GM21619 (cell line): ENCODE measurements around the gene INPP5E.
"Not testable (repeated sequence)": the region's sequence is repeated elsewhere in the genome, so short reads cannot be mapped to it uniquely, and the experiment has no call there.

Source experiments
- ATAC-seq: cut with Tn5 transposase; IDR thresholded peaks from one replicate; pipeline ENCODE4 v1.9.1; 2021; ENCODE audit not compliant: unreplicated experiment

The INPP5E gene

DNA sequence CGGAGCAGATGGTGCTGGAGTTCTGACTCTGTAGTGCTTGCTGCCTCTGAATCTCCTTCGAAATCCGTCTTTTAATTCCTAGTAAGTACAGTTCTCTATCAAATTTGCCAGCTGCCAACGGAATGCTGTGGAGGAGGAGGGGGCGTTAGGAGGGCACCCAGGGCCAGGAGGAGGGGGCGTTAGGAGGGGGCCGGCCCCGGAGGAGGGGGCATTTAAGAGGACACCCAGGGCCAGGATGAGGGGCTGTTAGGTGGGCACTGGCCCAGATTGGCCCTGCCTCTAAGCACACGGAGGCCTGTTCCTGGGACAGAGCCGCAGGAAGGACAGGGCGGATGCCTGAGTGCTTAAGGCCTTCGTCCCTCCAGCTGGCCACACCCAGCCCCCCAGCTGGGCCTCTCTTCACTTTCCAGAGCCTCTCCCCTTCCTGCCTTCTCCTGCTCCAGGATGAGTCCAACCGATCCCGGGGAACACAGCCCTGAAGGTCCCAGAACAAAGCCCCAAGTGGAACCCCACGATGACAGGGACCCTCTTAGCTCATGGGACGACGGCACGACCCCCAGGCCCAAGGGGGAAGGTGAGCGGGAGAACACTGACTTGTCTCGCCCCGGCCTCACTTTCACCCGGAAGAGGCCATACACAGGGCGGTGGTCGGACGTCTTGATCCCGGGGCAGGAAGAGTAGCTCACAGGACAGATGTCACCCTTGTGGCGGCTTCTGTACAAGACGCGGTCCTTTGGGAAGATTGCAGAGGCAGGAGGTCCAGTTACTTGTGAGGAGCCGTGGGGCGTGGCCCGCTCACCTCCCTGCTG, 9.8 kb downstream of the INPP5E start:
- ATAC-seq: no peak

DNA sequence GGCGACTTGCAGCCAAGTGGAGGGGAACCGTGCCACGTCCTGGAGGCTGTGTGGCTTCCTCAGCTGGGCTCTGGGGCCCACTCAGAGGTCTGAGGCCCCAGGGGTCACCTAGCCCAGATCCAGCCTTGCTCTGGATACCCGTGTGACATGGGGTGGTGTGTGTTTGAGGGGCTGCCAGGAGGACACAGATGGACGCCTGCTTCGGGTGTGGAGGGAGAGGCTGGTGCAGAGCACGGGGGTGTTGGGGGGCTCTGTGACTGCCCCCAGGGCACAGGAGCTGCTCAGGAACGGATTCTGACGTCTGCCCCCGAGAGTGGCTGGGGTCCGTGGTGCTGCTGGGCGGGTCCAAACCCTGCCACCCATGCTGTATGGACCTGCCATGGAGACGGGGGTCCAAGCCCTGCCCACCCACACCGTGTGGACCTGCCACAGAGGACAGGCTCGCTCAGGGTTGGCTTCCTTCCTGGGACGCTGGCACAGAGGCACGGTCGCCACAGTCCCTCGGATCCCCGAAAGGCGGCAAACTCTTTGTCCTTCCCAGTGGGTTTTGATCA, 10.5 kb downstream of the INPP5E start:
- ATAC-seq: no peak

DNA sequence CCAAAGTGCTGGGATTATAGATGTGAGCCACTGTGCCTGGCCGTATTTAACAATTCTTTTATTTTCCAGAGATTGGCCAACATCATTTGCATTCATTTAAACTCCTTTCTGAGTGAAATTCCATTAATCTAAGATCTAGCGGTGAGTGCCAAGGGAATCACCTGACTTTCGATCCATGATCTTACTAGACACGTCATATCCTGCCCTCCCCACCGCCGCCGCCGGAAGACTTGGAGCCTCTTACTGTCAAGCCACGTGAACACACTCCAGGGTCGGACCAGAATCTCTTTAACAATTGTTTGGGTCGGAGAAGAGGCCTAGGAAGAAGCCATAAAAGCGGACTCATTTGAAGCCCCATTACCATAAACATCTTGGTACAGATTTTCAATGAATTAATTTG, 12.9 kb downstream of the INPP5E start:
- ATAC-seq: no peak

DNA sequence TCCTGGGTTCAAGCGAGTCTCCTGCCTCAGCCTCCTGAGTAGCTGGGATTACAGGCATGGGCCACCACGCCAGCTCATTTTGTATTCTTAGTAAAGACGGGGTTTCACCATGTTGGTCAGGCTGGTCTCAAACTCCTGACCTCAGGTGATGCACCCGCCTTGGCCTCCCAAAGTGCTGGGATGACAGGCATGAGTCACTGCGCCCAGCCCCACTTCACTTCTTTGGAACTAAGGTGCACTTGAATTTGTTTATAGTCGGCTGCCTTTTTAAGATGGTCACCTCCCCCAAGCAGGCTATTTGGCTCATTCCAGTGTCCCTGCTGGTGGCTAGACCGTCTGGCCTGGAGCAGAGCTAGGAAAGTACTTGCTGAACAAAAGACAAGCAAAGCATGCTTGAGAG, 14.3 kb downstream of the INPP5E start:
- ATAC-seq: not testable (repeated sequence)

DNA sequence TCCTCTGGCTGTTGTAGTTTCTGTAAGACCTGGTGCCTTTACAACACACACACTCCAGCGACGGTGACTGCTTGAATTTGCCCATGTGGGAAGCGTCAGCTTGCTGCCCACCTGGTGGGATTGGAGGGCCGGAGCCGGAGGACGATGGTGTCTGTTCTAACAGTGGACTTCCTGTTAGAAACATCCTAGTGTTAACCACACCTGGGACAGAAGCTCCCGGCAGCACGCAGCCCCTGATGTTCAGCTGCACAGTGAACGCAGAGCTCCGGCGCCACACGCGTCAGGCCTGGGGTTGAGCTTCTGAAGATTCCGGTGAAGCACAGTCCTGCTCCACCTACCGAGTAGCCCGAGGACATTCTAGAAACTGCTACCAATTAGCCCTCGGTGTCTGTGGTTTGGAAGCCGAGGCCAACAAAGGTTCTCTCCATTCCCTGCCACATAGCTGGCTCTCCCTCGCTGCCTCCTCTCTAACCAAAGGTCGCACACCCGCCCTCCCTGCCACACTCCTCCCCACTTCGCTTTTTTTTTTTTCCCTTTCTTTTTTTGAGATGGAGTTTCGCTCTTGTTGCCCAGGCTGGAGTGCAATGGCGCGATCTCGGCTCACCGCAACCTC, 14.8 kb downstream of the INPP5E start:
- ATAC-seq: no peak

DNA sequence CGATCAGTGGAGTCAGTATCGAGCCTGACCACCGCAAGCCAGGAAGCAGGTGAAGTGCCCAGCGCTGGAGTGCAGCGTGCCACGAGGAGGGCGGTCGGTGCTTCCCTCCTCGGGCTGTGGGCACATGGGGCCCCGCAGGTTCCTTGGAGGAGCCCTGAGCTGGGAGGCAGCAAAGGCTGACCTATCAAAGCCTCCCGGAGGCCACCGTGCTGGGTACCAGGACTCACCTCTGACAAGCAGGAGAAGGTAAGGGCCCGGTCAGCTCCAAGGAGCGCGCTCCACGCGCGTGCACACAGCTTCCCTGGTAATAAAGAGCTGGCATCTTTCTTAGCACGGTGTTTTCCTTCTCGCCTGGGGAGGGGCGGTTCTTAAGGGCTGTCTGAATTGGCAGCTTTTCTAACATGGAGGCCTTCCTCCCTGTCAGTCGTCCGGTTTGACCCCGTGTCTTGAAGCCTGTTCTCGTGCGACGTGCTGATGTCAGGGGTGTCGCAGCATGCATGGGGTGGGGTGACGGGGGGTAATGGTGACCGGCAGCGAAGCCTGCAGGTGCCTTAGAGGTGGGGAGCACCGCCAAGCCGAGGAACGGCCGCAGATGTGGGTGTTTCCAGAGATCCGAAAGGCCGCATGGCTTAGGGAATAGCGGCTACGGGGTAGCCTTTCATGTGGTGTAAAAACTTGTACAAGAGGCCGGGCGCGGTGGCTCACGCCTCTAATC, 16.1 kb downstream of the INPP5E start:
- ATAC-seq: no peak

DNA sequence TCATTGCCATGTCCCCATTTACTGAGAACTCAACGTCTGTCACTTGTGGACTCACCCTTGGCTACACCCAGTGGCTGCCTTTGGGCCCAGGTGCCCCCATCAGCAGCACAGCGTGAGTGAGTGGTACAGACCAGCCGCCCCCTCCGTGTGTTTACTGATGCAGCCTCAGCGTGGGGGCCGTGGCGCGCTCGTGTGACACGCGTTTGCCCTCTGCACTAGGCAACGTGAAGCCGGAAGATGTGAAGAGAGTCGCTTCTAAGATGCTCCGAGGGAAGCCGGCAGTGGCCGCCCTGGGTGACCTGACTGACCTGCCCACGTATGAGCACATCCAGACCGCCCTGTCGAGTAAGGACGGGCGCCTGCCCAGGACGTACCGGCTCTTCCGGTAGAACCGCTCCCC, 16.8 kb downstream of the INPP5E start:
- no peak for ATAC-seq

DNA sequence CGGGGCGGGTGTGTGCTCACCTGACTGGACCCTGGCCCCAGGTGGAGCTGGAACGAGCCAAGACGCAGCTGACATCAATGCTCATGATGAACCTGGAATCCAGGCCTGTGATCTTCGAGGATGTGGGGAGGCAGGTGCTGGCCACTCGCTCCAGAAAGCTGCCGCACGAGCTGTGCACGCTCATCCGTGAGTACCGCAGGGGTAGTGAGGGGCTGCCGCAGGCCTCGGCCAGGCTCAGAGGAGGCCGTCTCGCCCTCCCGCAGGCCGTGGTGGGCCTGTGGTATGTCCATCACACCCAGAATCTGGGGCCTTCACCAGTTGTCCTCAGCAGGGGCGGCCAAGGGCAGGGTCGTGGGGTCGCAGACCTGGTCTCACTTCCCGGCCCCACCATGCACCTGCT, 17.9 kb downstream of the INPP5E start:
- no peak for ATAC-seq

DNA sequence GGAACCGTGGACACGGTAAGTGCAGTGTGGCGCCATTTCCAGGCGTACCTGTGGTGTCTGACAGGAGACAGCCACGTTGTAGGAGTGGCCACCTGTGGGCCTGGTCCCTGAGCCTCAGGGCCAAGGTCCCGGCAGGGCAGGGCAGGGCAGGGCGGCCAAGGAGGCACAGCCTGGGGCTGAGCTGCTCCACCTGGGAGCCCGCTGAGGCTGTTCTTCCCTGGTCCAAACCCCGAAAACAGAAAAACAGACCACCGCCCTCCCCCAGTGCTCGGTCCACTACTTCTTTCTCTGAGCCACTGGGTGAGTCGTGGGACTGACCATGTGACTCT, 20.6 kb downstream of the INPP5E start:
- ATAC-seq: no peak

DNA sequence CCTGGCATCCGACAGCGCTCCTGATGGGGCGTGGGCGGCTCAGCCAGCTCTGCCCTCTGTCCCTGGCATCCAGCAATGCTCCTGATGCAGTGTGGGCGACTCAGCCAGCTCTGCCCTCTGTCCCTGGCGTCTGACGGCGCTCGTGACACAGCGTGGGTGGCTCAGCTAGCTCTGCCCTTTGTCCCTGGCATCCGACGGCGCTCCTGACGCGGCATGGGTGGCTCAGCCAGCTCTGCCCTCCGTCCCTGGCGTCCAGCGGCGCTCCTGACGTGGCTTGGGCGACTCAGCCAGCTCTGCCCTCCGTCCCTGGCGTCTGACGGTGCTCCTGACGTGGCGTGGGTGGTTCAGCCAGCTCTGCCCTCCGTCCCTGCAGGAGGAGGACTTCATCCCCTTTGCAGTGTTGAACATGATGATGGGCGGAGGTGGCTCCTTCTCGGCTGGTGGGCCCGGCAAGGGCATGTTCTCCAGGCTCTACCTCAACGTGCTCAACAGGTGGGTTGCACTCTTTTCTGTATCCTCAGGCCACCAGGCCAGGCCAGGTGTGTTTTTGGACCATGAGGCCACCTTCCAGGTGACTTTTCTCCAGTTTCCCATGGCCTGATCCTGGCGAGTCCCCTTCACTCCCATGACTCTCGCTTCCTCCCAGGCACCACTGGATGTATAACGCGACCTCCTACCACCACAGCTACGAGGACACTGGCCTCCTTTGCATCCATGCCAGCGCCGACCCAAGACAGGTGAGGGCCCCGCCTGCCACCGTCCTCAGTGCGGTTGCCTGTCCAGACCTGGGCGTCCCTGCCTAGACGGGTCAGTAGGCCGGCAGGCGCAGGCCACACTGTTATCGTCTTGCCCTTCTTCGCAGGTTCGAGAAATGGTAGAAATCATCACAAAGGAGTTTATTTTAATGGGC, 21.2 kb downstream of the INPP5E start:
- ATAC-seq: no peak

DNA sequence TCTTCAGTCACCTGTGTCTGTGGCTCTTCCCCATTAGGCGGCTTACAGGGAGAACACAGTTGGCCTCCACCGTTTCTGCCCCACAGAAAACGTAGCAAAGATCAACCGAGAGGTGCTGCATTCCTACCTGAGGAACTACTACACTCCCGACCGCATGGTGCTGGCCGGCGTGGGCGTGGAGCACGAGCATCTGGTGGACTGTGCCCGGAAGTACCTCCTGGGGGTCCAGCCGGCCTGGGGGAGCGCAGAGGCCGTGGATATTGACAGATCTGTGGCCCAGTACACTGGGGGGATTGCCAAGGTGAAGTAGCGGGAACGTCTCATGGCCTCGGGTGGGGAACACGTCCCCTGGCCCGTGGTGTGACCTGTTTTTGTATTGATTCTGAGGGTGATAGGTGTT, 22.7 kb downstream of the INPP5E start:
- ATAC-seq: no peak

DNA sequence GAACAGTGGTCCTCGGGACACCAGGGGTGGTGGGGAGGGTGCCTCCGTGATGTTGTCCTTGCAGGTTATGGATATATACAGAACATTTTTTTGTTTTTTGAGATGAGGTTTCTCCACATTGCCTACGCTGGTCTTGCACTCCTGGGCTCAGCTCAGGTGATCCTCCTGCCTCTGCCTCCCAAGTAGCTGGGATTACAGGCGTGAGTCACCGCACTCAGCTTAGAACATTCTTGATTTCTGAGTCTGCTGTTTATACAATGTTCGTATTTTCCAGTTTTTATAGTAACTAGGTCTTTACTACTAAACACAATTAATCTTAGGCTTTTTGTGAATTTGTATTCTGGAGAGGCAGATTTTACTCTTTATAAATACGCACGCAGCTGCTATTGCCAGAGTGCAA, 23.2 kb downstream of the INPP5E start:
- no peak for ATAC-seq

DNA sequence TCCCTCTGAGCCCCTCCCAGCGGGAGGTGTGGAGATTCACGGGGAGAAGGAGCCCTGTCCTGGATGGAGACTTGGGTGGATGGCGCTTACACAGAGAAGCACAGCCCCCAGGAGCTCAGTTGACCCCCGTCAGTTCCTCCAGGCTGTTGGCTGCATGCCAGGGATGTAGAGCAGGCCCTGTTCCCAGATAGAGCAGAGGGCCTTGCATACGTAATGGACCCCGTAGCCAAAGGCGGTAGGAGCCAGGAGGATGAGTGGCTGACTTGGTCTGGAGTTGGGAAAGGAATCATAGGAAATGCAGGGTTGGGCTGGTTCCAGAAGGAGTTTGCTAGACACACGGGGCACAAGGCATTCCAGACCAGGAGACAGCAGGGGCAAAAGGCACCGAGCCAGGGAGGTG, 26.7 kb downstream of the INPP5E start:
- no peak for ATAC-seq

DNA sequence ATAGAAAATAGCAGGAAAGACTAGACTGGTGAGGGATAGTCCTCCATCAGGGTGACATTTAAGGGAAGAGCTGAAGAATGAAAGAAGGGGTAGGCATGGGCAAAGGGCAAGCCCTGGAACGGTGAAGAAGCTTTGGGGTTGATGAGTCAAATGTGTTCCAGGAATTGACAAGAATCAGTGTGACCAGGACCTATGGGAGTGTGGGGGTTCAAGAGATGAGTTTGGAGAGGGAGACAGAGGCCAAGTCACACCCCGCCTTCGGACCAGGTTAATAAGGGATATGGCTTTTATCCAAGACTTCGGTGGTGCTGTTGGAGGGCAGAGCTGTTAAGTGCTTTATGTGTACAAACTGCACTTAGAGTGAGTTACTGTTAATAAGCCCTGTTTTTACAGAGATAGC, 28.3 kb downstream of the INPP5E start:
- no peak for ATAC-seq

DNA sequence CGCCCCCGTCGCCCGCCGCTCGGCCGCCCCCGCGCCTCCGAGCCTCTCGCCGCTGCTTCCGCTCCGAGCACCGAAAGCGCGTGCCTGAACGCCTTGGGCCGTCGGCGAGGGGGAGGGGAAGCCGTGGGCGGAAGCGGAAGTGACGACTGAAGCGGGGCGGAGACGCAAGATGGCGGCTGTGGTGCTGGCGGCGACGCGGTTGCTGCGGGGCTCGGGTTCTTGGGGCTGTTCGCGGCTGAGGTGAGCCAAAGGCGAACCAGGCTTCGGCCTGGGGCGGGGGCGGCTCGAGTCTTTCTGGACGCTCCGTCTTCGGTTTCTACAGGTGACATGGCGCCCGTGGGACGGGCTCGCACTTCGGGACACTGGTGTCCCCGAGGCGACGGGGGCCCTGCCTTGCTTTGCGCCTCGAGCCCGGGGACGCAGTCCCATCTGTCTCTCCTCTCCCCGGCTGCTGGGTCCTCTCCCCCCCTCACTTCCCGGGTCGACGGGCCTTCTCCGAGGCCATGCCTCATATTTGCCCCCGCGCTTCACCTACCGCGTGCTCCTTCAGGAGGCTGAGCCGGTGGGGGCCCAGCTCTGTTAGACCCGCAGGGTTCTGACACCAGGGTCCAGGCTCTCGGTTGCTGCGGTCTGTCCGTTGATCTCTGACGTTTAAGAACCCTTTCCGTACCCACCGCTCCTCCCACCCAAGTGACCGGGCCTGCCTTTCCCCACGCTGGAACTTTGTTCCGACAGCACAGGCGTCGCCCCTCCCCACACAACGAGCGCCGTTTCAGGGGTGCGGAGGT, 29.0 kb downstream of the INPP5E start, which contains the start of the genes ENTR1 and PMPCA:
Gene ENTR1 (minus strand): TSS at position 115 of the 788 bp plus-strand sequence. CDS start 217 bp downstream, outside the sequence.
Gene PMPCA (plus strand): TSS at position 159 of the 788 bp plus-strand sequence. CDS start 11 bp downstream, at position 170.
- peak; percentile 76 for ATAC-seq

DNA sequence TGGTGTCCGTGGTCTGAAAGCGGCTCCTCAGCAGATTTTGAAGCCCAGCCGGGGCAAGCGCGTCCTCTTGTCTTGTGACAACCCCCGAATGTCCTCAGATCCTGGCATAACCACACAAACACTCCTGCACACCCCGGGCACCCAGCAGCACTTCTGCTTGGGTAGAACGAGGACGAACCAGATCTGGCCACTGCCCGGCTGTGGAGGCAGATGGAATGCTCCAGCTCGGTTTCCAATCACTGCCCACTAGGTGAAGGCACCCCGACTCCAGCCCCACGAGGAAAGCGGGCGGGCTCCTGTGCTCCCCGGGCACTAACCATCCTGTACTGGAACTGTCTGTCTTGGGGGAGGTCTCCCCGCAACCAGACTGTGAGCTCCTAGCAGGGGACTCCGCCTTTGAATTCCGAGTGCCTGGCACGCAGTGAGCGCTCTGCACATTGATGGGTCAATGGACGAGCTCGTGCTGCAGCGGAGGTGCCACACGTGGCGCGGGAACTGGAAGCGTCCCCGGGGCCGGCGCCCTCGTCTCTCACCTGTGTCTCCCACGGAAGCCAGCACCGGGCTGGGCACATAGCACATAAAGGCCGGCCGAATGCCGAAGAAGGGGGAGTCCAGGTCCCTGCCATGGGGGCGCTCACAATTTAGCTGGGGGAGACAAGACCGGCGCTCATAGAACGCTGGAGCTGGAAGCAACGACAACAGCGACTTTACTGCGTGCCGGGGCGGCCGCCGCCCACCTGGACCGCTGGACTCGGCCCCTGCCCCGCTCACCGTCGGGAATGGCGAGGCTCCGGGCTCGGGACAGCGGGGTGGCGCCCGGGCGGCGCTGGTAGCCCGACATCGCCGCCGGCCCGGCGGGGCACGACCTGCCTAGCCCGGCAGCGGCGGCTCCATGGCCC, 29.8 kb downstream of the INPP5E start:
- peak; percentile 32 for ATAC-seq

DNA sequence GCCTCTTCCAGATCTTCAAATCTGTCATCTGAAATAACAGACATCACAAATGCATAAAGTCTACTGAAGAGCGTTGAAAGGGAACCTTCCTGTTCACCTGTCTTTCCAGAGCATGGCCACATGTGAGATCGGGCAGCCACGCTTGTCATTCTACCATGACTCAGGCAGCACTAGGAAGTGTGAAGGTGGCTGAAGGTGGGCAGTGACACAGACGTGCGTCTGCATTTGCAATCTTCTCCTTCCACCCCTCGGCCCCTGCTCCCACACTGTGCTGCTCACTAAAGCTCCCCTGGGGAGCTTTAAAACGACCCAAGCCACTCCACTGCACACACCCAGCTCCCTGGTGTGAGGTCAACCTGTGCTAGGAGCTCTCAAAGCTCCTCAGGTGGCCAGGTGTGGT, 31.7 kb downstream of the INPP5E start:
- no peak for ATAC-seq

DNA sequence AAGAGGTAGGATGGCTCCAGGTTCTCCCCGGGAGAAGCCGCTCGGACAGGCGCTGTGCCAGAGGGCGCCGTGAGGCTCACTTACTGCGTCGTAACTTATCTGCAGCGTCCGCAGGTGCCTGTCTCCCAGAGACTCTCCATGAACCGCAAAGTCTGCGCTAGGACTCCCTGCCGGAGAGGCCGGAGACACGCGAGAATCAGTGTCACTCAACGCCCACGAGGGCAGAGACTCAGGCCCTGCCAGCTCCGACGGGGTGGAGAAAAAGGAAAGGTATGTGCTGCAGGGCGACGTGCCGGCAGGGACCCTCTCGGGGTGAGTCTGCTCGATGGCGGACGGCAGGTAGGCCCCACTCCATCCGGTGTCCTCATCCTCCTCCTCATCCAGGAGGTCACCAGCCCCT, 32.6 kb downstream of the INPP5E start:
- not testable (repeated sequence) for ATAC-seq

DNA sequence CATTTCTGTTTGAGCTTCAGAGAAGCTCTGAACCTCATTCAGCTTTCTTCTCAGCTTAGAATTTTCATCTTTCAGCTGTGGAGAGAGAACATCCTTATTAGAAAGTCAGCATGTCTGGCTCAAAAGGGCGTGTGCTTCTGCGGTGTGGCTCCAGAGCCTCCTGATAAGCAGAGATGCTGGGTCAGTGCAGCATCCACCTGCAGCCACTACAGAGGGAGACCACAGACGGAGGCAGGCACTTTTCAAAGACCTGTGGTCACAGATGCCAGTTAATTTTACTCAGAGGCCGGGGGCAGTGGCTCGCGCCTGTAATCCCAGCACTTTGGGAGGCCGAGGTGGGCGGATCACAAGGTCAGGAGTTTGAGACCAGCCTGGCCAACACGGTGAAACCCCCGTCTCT, 33.7 kb downstream of the INPP5E start:
- ATAC-seq: not testable (repeated sequence)
